LHCN-M2 (cell line): Measurements from ENCODE around the gene POTEB3. TPM values are rescaled to one million over a fixed set of nuclear protein-coding genes. Genes with fewer than 3 reads are reported as not detected.
"Not testable (repeated sequence)": the region's sequence is repeated elsewhere in the genome, so short reads cannot be mapped to it uniquely, and the experiment has no call there.

Source experiments
- DNase-seq: peaks from one replicate; pipeline ENCODE4 v3.0.0-alpha.2; 2012; ENCODE audit warnings: low read depth
- polyA plus RNA-seq: library from polyadenylated mRNA; unstranded; fragments of >200 nt; gene quantifications from one replicate; pipeline ENCODE4 v1.2.1, GENCODE V29; 2012; ENCODE audit warnings: missing spikeins
- total RNA-seq: library from RNA; depleted of rRNA; stranded (reverse); fragments of >200 nt; gene quantifications from 2 replicates; pipeline ENCODE4 v1.2.3, GENCODE V29; 2014; rRNA removed

The POTEB3 gene
- not detected in 2 replicates for total RNA-seq
- polyA plus RNA-seq, result not detected

DNA sequence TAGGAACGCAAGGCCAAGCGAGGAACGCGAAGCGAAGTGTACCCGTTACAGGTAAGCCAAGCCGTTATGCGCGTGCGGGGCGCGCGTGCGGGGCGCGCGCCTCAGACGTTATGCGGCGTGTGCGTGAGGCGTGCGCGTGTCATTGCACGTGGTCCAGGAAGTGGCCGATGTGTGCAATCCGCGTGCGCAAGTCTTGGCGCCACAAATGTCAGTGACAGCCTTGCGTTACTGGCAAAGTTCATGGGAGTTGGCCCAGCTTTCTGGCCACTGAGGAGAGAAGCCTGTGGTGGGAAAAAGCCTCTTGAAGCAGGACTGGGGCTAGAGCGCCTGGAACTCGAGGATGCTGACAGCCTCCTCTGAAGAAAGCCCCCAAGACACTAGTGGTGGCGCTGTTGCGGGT lies at the start of gene POTEB3:
TSS of gene POTEB3 (minus strand) at position 101 of the 400 bp plus-strand sequence. CDS start 488 bp downstream, outside the sequence.
- DNase-seq, result not testable (repeated sequence)

DNA sequence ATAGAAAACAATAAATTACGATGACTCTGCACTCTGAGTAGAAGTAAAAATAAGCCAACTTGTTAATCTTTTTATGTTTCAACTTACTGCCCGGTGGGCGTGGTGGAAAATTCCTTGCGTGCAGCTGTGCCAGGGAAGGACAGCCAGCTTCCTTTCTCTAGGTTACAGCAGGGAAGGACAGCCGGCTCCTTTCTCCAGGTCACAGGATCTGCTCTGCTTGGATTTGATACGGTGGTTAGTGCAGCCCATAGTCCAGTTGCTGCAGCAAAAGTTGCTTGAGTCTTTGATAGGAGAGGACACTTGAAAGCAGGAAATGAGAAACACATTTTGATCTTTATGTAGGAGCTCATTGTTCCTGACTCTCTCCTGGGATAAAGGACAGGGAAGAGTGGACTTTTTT lies 13.4 kb upstream of the POTEB3 start:
- DNase-seq, result not testable (repeated sequence)

- DNase-seq, result not testable (repeated sequence)
Measured at GRCh38 chr15:21451920-21452563, 11.7 kb upstream of the POTEB3 start.

DNA sequence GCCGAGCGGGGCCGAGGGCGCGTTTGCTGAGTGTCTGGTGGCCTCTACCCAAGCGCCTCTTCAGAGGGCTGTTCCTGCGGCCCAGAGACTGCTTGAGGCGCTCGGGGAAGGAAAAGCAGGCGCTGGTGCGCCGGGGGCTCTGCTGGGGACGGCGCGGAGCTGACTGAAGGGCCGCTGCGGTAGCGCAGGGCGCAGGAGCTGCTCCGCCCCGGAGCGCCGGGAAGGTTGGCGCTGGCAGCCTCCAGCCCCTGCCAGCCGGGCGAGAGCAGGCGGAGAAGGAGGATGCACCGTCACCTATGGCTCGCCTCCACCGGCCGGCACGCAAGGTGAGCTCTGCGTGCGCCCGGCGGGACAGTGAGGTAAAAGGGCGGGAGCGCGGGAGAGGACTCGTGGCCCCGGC lies 11.2 kb upstream of the POTEB3 start:
- DNase-seq, result not testable (repeated sequence)

DNA sequence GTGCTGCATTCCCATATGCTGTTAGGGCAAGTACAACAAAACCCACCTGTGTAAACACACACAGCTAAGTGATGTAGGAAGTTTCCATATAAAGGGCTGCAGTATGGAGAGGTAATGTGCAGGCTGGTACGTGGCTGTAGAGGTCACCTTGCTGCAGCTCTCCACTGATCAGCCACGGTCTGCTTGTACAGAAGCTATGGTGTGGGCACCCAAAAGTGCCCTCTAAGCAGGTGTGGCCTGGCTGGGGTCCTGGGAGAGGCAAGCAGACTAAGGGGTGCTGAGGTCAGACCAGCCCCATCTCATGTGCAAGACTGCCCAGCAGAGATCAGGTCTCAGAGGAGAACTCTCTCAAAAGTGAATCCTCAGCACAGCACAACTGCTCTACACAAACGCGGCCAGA lies 32.9 kb downstream of the POTEB3 start:
- DNase-seq, result not testable (repeated sequence)

GRCh38 chr15:21401531-21401930 lies 38.8 kb downstream of the POTEB3 start:
- not testable (repeated sequence) for DNase-seq

DNA sequence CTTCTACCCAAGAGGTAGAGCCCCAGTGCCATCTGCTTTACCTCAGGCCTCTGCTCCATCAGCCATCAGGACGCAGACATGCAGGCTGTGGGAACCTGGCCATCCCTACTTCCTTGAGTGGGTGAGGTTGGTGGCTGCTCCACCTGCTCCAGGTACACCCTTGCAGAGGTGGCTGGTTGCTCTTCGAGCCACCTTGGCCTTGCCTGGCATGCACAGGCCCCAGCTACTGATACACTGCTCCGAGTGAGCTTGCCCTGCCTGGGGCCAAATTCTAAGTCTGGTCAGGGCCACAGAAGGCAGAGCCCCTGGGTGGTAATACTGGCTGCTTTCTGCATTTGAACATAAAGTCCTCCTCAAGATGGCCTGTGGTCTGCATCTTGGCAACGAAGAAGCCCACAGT lies 41.2 kb downstream of the POTEB3 start:
- not testable (repeated sequence) for DNase-seq

- not testable (repeated sequence) for DNase-seq
Measured at GRCh38 chr15:21398511-21398910, 41.8 kb downstream of the POTEB3 start.

GRCh38 chr15:21397656-21398055 lies 42.6 kb downstream of the POTEB3 start:
- DNase-seq, result not testable (repeated sequence)

DNA sequence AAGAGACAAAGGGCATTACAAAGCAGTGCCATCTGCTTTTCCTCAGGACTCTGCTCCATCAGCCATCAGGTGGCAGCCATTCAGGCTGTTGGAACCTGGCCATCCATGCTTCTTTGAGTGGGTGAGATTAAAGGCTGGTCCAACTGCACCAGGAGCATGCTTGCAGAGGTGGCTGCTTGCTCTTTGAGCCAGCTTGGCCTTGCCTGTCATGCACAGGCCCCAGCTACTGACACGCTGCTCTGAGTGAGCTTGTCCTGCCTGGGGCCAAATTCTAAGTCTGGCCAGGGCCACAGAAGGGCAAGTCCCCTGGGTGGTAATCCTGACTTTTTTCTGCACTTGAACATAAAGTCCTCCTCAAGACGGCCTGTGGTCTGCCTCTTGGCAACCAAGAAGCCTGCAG lies 43.1 kb downstream of the POTEB3 start:
- not testable (repeated sequence) for DNase-seq

- DNase-seq, result not testable (repeated sequence)
Measured at GRCh38 chr15:21385961-21386360, 54.3 kb downstream of the POTEB3 start.

DNA sequence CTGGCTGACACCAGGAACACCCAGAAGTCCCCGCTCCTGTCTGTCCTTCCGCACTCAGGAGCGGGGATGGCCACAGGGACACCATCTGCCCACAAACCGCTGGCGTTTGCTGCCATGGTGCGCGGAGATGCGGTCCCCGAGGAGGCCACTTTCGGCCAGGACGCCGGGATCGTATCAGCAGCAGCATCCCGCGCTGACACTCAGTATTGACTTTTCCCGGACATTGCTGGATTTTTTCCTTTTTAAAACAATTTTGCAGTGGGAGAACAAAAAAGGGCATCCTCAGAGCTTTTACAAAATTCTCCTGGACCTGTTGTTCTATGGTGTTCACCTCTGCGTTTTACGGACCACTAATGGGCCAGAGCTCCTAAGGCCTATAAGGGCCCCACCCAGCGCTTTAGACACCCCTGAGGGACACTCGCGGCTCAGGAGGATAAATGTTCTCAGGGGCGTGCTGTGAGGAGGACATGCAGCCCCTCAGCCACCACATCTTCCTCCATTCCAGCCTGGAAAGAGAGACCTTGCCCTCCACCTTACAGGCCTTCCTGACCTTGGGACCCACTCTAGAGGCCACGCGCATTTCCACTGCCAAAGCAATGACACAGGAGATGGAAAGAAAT lies 56.3 kb downstream of the POTEB3 start:
- DNase-seq, result not testable (repeated sequence)

DNA sequence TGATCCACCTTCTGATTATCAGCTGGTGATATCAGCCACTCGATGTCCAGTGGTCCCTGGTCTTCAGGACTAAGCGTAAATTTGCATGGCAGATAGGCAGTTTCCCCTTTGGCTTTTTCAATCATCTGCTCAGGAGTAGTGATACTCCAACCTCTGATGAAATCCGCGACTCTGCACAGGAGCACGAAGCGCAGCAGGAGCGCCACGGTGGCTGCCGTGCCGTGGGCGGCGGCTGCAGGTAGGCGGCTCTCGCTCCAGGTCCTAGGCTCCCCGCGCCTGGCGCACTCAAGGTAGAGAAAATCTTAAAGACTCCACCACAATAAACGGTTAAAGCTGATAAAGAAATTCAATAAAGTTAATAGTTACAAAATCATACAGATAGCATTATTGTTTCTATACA lies 66.6 kb downstream of the POTEB3 start:
- DNase-seq, result not testable (repeated sequence)

- DNase-seq, result not testable (repeated sequence)
Measured at GRCh38 chr15:21369177-21369576, 71.1 kb downstream of the POTEB3 start.

DNA sequence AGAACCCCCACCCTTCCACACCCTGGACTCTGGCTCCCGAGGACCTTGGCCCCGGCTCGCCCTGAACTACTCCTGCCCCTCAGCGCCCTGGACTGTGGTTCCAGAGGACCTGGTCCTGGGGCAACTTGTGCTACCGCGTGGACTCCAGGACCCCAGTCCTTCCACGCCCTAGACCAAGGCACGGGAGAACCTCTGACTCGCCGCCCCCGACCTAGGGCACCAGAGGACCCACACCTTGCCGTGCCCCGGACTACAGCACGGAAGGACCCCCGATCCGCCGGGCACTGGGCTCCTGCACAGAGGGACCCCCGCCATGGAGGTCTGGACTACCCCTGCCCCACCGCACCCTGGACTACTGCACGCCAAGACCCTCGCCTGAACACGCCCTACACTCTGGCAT lies 71.7 kb downstream of the POTEB3 start:
- not testable (repeated sequence) for DNase-seq
